Tibial nerve (tissue), 4 donors: ENCODE data around the gene LRRC28. TPM values are rescaled to one million over a fixed set of nuclear protein-coding genes. Genes with fewer than 3 reads are reported as not detected.

Experiments used
- DNase-seq, 2 donors: peaks; one replicate each; pipeline ENCODE4 v3.0.0-alpha.2; 2019; ENCODE audit warnings: low spot score in 2 of 2
- H3K27ac ChIP-seq, 4 donors: fragments of 200-600 bp; sonication (generic) in 3 of 4; one replicate each; pipeline ENCODE4 v1.5.1; 2017 to 2019; ENCODE audit warnings: mild to moderate bottlenecking in 1 of 4
- H3K27me3 ChIP-seq, 2 donors: fragments of 200-600 bp; sonication (generic) in 1 of 2; one replicate each; pipeline versions ENCODE4 v1.5.1 to v1.6.0; 2017 to 2019
- H3K36me3 ChIP-seq, 3 donors: fragments of 200-600 bp; sonication (generic); one replicate each; pipeline ENCODE4 v1.5.1; 2018 to 2019
- H3K4me1 ChIP-seq, 4 donors: fragments of 200-600 bp; sonication (generic) in 3 of 4; one replicate each; pipeline ENCODE4 v1.5.1; 2017 to 2019
- H3K4me3 ChIP-seq, 4 donors: fragments of 200-600 bp; sonication (generic) in 3 of 4; one replicate each; pipeline ENCODE4 v1.5.1; 2017 to 2019; ENCODE audit warnings: mild to moderate bottlenecking in 1 of 4, moderate library complexity in 1 of 4
- H3K9me3 ChIP-seq, 4 donors: fragments of 200-600 bp; sonication (generic) in 3 of 4; one replicate each; pipeline ENCODE4 v1.5.1; 2017 to 2019
- CTCF ChIP-seq, 5 experiments: fragments of 200-600 bp in 3 of 5; fragments of 450-650 bp in 2 of 5; sonication (generic) in 3 of 5; IDR thresholded peaks; one replicate each; pipeline ENCODE4 v1.5.1; 2016 to 2019; ENCODE audit warnings: antibody characterized with exemption in 5 of 5, mild to moderate bottlenecking in 3 of 5, moderate library complexity in 2 of 5
- EP300 ChIP-seq, 2 donors: sonication (generic); formaldehyde crosslinking; IDR thresholded peaks; one replicate each; pipeline ENCODE4 v1.6.1; 2017; ENCODE audit warnings: antibody characterized with exemption in 2 of 2, mild to moderate bottlenecking in 1 of 2
- POLR2A ChIP-seq, 2 donors: fragments of 450-650 bp; IDR thresholded peaks; one replicate each; pipeline ENCODE4 v1.6.1; 2017; ENCODE audit warnings: antibody characterized with exemption in 2 of 2, mild to moderate bottlenecking in 2 of 2, moderate library complexity in 2 of 2
- WGBS, 2 donors: methylation state at CpG; one replicate each; pipeline ENCODE4 v1.1.5; 2018; 5-methylcytosine and 5-hydroxymethylcytosine counted together
- total RNA-seq, 4 donors: library from RNA; depleted of rRNA; stranded (reverse); fragments of >200 nt; gene quantifications; one replicate each; pipeline ENCODE4 v1.1.0, GENCODE V29; 2016

The LRRC28 gene
- total RNA-seq, 4 donors from 2014 or later: 21.6 to 73.4 (median 33.5) TPM

- no peaks in the 10 kb centered on the region for H3K27me3 ChIP-seq
- peaks cover 0 to 26% (median 2%) of the 10 kb centered on the region in 4 donors for H3K9me3 ChIP-seq
- H3K36me3 ChIP-seq: peaks cover 0 to 26% (median 0%) of the 10 kb centered on the region in 3 donors
- no peak for DNase-seq
- 97% methylated on average over 2 of the region's 2 CpGs for WGBS, 2 donors
- H3K4me1 ChIP-seq: no peaks in the 10 kb centered on the region
- H3K4me3 ChIP-seq: no peak overlapping the region
- TF ChIP-seq EP300 (IDR thresholded peaks at IDR 0.05) (no peak), POLR2A (IDR thresholded peaks at IDR 0.05) (no peak), CTCF (IDR thresholded peaks at IDR 0.05) (no peak)
- H3K27ac ChIP-seq: no peak overlapping the region
These were observed 60.9 kb downstream of the LRRC28 start for GRCh38 chr15:99312228-99312627.

- TF ChIP-seq CTCF (IDR thresholded peaks at IDR 0.05) (no peak), POLR2A (IDR thresholded peaks at IDR 0.05) (no peak), EP300 (IDR thresholded peaks at IDR 0.05) (no peak)
- Histone ChIP-seq H3K36me3 (peaks cover 0 to 26% (median 0%) of the 10 kb centered on the region in 3 donors), H3K4me1 (no peaks in the 10 kb centered on the region), H3K4me3 (no peak overlapping the region), H3K9me3 (peaks cover 0 to 26% (median 2%) of the 10 kb centered on the region in 4 donors), H3K27me3 (no peaks in the 10 kb centered on the region), H3K27ac (no peak overlapping the region)
- 97 to 99% methylated on average over 3 of the region's 3 CpGs for WGBS, 2 donors
- DNase-seq: no peak
These were observed 61.5 kb downstream of the LRRC28 start for GRCh38 chr15:99312794-99313193.

GRCh38 chr15:99315636-99316035 lies 64.4 kb downstream of the LRRC28 start:
- peaks cover 0 to 26% (median 2%) of the 10 kb centered on the region in 4 donors for H3K9me3 ChIP-seq
- no peak overlapping the region for H3K4me3 ChIP-seq
- peaks cover 0 to 26% (median 0%) of the 10 kb centered on the region in 3 donors for H3K36me3 ChIP-seq
- H3K27ac ChIP-seq: no peak overlapping the region
- TF ChIP-seq CTCF (IDR thresholded peaks at IDR 0.05) (no peak), EP300 (IDR thresholded peaks at IDR 0.05) (no peak), POLR2A (IDR thresholded peaks at IDR 0.05) (no peak)
- H3K27me3 ChIP-seq: no peaks in the 10 kb centered on the region
- 97% methylated on average over 2 of the region's 2 CpGs for WGBS, 2 donors
- no peak for DNase-seq
- no peaks in the 10 kb centered on the region for H3K4me1 ChIP-seq

- 54 to 60% methylated on average over 1 of the region's 1 CpG for WGBS, 2 donors
These were observed 69.3 kb downstream of the LRRC28 start for GRCh38 chr15:99320374-99321215.

More at GRCh38 chr15:99320374-99321215, 69.3 kb downstream of the LRRC28 start:
- H3K27ac ChIP-seq: no peak overlapping the region
- no peak for TF ChIP-seq POLR2A (IDR thresholded peaks at IDR 0.05)
- TF ChIP-seq EP300 (IDR thresholded peaks at IDR 0.05): no peak
- no peak for TF ChIP-seq CTCF (IDR thresholded peaks at IDR 0.05)
- no peak for DNase-seq
- H3K4me3 ChIP-seq: no peak overlapping the region
- no peaks in the 10 kb centered on the region for H3K27me3 ChIP-seq
- no peaks in the 10 kb centered on the region for H3K36me3 ChIP-seq
- H3K9me3 ChIP-seq: no peaks in the 10 kb centered on the region
- H3K4me1 ChIP-seq: no peaks in the 10 kb centered on the region
